OCI-LY3 (cell line): Measurements from ENCODE around the gene UBAC2.

Experiments
- EZH2phosphoT487 ChIP-seq: fragments of 200-600 bp; shearing (Covaris generic); IDR thresholded peaks from 2 replicates; pipeline ENCODE4 v1.6.1; 2018; ENCODE audit warnings: antibody characterized with exemption, mixed run types, low read depth
- TF ChIP-seq, protein P1 (sequence below): fragments of 200-600, 300-600 bp; sonication (generic); IDR thresholded peaks from 2 replicates; pipeline ENCODE4 v1.5.1; 2014; ENCODE audit warnings: antibody characterized with exemption, low read length, low read depth

DNA sequence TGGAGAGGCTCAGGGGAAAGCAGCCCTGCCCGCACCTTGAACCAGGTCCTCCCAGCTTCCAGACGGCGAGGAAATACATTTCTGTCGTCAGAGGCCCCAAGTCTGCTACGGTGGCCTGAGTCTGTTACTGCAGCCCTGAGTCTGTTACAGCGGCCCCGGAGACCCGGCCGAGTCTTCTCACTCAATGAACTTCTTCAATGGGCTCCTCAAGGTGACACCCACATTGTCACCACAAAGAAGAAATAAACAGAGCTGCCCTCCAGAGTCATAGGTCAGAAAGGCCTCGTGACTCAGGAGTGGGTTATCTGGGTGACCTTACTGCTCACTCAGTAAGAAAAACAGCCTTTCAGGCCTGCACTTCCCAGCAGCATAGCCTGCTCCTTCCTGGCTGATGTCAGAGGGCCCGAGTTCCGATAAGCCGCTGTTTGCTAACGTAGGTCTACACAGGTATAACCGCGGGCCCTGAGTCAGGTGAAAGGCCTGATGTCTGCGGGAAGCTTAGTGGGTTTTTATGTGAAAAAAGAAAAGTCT, 233.7 kb downstream of the UBAC2 start:
- TF ChIP-seq, protein P1, sequence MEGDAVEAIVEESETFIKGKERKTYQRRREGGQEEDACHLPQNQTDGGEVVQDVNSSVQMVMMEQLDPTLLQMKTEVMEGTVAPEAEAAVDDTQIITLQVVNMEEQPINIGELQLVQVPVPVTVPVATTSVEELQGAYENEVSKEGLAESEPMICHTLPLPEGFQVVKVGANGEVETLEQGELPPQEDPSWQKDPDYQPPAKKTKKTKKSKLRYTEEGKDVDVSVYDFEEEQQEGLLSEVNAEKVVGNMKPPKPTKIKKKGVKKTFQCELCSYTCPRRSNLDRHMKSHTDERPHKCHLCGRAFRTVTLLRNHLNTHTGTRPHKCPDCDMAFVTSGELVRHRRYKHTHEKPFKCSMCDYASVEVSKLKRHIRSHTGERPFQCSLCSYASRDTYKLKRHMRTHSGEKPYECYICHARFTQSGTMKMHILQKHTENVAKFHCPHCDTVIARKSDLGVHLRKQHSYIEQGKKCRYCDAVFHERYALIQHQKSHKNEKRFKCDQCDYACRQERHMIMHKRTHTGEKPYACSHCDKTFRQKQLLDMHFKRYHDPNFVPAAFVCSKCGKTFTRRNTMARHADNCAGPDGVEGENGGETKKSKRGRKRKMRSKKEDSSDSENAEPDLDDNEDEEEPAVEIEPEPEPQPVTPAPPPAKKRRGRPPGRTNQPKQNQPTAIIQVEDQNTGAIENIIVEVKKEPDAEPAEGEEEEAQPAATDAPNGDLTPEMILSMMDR = no peak
- TF ChIP-seq EZH2phosphoT487 = no peak
